ENCODE measurements around the gene UBAP1. TPM values are rescaled to one million over a fixed set of nuclear protein-coding genes. Genes with fewer than 3 reads are reported as not detected.
"Not testable (repeated sequence)": the region's sequence is repeated elsewhere in the genome, so short reads cannot be mapped to it uniquely, and the experiment has no call there.

UBAP1 gene
- polyA plus RNA-seq, 3 donors, result 51.2 to 59.1 (median 53.8) TPM

DNA sequence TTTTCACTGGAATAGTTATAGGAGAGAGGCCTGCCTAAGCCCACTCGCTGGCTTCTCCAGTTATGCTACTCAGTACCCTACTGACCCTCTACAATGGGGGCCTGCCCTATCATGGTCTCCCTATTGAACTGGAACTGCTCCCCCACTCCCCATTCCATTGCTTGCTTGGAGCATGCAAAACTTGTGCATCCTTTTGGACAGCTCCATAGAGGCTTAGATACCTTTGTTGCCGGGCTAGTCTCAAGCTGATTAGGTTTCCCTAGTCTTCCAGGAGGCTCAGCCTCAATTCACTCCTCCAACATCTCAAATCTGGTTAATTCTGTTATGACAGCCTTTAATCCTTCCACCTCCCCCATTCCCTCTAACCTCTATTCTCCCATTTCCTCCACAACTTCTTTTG is 110.3 kb downstream of the UBAP1 start:
- DNase-seq (ENCODE audit: extremely low read depth in 1 of 11, low read depth in 9 of 11, low spot score in 4 of 11), result no peak

DNA sequence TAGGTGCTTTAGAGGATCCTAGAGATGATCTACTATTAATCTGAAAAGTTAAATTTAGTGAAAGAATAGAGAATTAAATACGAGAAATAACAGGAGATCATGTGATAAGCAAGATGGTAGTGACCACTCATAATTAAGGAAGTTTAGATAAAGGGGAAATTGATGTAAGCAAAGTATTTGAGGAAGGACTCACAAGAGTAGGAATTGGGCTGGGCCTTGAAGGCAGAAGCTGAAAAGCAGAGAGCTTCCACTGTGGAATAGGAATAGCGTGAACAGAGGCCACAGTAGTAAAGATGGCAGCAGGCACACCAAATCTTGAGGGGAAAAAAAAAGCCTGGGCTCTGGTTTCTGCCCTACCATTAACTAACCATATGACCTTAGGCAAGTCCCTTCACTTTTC is 112.2 kb downstream of the UBAP1 start:
- no peak for DNase-seq (ENCODE audit: extremely low read depth in 1 of 11, low read depth in 9 of 11, low spot score in 4 of 11)

DNA sequence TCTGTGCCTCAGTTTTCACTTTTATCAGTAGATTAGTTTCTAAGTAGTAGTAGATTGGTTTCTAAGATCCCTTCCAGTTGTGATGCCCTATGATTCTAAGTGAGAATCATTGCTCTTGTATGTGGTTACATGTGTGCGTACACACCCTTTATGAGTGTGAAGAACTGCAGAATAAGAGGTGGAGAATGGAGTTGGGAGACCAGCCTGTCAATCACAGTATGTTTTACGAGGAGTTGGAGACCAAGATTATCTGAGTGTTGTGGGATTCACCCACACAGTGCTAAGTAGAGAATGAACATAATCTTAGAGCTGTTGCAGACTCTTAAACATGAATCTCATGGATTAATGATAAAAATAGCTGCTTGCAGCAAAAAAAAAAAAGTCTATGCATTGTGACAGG is 112.6 kb downstream of the UBAP1 start:
- no peak for DNase-seq (ENCODE audit: extremely low read depth in 1 of 11, low read depth in 9 of 11, low spot score in 4 of 11)

DNA sequence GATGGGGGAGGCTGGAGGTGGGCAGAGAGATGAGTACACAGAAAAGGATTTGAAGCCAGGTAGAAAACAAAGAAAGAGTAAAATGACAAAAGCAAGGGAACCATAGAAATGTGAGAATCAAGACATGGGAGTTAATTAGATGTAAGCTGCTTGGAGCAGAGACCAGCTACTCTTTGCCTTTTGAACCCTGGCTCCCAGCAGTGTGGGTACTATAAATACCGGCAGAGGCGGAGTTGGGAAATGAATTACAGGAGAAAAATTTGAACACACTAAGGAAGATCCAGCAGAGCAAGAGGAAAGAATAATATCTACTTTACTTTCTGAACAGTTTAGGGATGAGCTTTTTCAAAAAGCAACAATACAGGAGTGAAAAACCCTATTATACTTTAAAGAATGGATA is 113.7 kb downstream of the UBAP1 start:
- no peak for DNase-seq (ENCODE audit: extremely low read depth in 1 of 11, low read depth in 9 of 11, low spot score in 4 of 11)

DNA sequence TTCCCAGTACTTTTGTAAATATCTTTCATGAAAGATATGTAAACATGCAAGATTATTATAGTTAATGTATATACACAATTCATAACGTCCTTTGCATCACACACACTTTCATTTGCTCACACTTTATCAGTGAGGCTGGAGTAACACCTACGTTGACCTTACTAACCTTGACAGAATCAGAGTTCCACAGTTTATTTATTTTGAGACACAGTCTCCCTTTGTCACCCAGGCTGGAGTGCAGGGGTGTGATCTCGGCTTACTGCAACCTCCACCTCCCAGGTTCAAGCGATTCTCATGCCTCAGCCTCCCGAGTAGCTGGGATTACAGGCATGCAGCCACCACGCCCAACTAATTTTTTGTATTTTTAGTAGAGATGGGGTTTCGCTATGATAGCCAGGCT is 122.2 kb downstream of the UBAP1 start:
- DNase-seq (ENCODE audit: extremely low read depth in 1 of 11, low read depth in 9 of 11, low spot score in 4 of 11), result not testable (repeated sequence)

Other genes starting within 250 kb of the UBAP1 start
- 10 to 100 TPM; 37.1 to 43.5 (median 41.2) TPM for gene UBAP2, start 130.2 kb upstream of the UBAP1 start, polyA plus RNA-seq (ENCODE audit: insufficient read length in 3 of 3)
- 10 to 100 TPM; 56.2 to 67.2 (median 60.8) TPM for gene DCAF12, start 52.3 kb upstream of the UBAP1 start, polyA plus RNA-seq (ENCODE audit: insufficient read length in 3 of 3)
- gene KIF24, start 150.2 kb downstream of the UBAP1 start, polyA plus RNA-seq (ENCODE audit: insufficient read length in 3 of 3), result 1 to 10 TPM; 6.1 to 6.6 (median 6.4) TPM
- gene NUDT2, start 150.5 kb downstream of the UBAP1 start, polyA plus RNA-seq (ENCODE audit: insufficient read length in 3 of 3), result 10 to 100 TPM; 26.5 to 36.2 (median 29.8) TPM
- 1 to 10 TPM; 8.4 to 9.9 (median 8.9) TPM for gene MYORG, start 197.9 kb downstream of the UBAP1 start, polyA plus RNA-seq (ENCODE audit: insufficient read length in 3 of 3)